GM19372 (cell line): ENCODE results near the gene SELP.

ENCODE experiments used
- ATAC-seq: cut with Tn5 transposase; IDR thresholded peaks from one replicate; pipeline ENCODE4 v1.9.1; 2021; ENCODE audit warnings: mild to moderate bottlenecking, low read depth, moderate library complexity; ENCODE audit not compliant: unreplicated experiment

The SELP gene

GRCh38 chr1:169577981-169578738, 51.8 kb downstream of the SELP start:
- no peak for ATAC-seq

- no peak for ATAC-seq
Observed at GRCh38 chr1:169576935-169577331, 53.0 kb downstream of the SELP start.

- ATAC-seq = no peak
Observed at GRCh38 chr1:169576241-169576934, 53.5 kb downstream of the SELP start.

GRCh38 chr1:169574336-169574735, 55.6 kb downstream of the SELP start:
- ATAC-seq = no peak

- no peak for ATAC-seq
Observed at GRCh38 chr1:169572187-169572586, 57.7 kb downstream of the SELP start.

GRCh38 chr1:169571450-169571849, 58.5 kb downstream of the SELP start:
- ATAC-seq = no peak

- ATAC-seq = no peak
Observed at GRCh38 chr1:169570172-169570574, 59.8 kb downstream of the SELP start.

- ATAC-seq = no peak
Observed at GRCh38 chr1:169568497-169568896, 61.4 kb downstream of the SELP start.

GRCh38 chr1:169565335-169566271, 64.3 kb downstream of the SELP start:
- no peak for ATAC-seq

GRCh38 chr1:169563650-169564049, 66.3 kb downstream of the SELP start:
- ATAC-seq = no peak

GRCh38 chr1:169563019-169563615, 66.8 kb downstream of the SELP start:
- no peak for ATAC-seq

GRCh38 chr1:169561692-169562091, 68.2 kb downstream of the SELP start:
- ATAC-seq = no peak

- no peak for ATAC-seq
Observed at GRCh38 chr1:169557131-169557530, 72.8 kb downstream of the SELP start.

GRCh38 chr1:169550294-169550693, 79.6 kb downstream of the SELP start:
- ATAC-seq = no peak

- ATAC-seq = no peak
Observed at GRCh38 chr1:169548282-169548681, 81.6 kb downstream of the SELP start.

GRCh38 chr1:169546087-169546995, 83.6 kb downstream of the SELP start:
- ATAC-seq = no peak

- ATAC-seq = no peak
Observed at GRCh38 chr1:169545472-169545871, 84.5 kb downstream of the SELP start.

- no peak for ATAC-seq
Observed at GRCh38 chr1:169538998-169539871, 90.7 kb downstream of the SELP start.
